Measurements from ENCODE around the gene NIPAL1.

- TF ChIP-seq TEAD4 (IDR thresholded peaks at IDR 0.05) (no peak), EP300 (IDR thresholded peaks at IDR 0.05; ENCODE audit: borderline replicate concordance) (no peak), TCF12 (IDR thresholded peaks at IDR 0.05; ENCODE audit: low read depth) (no peak), YY1 (IDR thresholded peaks at IDR 0.05; ENCODE audit: low read depth) (no peak), FOXM1 (IDR thresholded peaks at IDR 0.05; ENCODE audit: borderline replicate concordance, low read depth) (no peak), CREB1 (IDR thresholded peaks at IDR 0.05; ENCODE audit: low read depth) (no peak), CEBPB (IDR thresholded peaks at IDR 0.05) (no peak), NFIC (IDR thresholded peaks at IDR 0.05) (no peak), EGR1 (IDR thresholded peaks at IDR 0.05) (no peak)
- TF ChIP-seq, protein P1, sequence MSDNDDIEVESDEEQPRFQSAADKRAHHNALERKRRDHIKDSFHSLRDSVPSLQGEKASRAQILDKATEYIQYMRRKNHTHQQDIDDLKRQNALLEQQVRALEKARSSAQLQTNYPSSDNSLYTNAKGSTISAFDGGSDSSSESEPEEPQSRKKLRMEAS (IDR thresholded peaks at IDR 0.05), result no peak
- TF ChIP-seq, protein P2, sequence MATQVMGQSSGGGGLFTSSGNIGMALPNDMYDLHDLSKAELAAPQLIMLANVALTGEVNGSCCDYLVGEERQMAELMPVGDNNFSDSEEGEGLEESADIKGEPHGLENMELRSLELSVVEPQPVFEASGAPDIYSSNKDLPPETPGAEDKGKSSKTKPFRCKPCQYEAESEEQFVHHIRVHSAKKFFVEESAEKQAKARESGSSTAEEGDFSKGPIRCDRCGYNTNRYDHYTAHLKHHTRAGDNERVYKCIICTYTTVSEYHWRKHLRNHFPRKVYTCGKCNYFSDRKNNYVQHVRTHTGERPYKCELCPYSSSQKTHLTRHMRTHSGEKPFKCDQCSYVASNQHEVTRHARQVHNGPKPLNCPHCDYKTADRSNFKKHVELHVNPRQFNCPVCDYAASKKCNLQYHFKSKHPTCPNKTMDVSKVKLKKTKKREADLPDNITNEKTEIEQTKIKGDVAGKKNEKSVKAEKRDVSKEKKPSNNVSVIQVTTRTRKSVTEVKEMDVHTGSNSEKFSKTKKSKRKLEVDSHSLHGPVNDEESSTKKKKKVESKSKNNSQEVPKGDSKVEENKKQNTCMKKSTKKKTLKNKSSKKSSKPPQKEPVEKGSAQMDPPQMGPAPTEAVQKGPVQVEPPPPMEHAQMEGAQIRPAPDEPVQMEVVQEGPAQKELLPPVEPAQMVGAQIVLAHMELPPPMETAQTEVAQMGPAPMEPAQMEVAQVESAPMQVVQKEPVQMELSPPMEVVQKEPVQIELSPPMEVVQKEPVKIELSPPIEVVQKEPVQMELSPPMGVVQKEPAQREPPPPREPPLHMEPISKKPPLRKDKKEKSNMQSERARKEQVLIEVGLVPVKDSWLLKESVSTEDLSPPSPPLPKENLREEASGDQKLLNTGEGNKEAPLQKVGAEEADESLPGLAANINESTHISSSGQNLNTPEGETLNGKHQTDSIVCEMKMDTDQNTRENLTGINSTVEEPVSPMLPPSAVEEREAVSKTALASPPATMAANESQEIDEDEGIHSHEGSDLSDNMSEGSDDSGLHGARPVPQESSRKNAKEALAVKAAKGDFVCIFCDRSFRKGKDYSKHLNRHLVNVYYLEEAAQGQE (IDR thresholded peaks at IDR 0.05; ENCODE audit: low read depth), result no peak
These were observed 894 bp upstream of the NIPAL1 start for GRCh38 chr4:48015678-48016077.

Data from Ishikawa (cell line).